Activated gamma-delta T cell treated with anti-CD3 and anti-CD28 coated beads, Interleukin-2, amount 50 U/mL, for 16 hours (primary cell): ENCODE data around the gene ZNF518A.
"Not testable (repeated sequence)": the region's sequence is repeated elsewhere in the genome, so short reads cannot be mapped to it uniquely, and the experiment has no call there.

Source experiments
- DNase-seq: peaks from one replicate; pipeline ENCODE4 v3.0.0-alpha.2; 2020; ENCODE audit warnings: low read depth

The ZNF518A gene

DNA sequence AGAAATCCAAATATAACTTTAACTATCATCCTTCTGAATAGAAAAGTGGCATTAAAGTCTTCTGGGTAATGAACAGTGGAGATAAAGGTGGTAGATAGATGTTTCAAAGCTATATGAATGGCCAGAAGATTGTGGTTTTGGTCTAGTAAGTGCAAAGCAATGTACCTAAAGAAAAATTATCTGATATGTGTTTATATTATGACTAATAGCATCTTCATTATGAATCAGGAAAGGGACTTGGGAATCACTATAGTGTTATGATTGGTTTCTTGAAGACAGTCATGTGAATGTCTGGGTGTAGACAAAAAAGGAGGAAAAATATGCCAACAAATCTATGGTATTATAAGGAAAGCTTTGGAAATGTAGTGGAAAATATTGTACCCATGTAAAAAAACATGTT lies 3.0 kb downstream of the ZNF518A start:
- no peak for DNase-seq

DNA sequence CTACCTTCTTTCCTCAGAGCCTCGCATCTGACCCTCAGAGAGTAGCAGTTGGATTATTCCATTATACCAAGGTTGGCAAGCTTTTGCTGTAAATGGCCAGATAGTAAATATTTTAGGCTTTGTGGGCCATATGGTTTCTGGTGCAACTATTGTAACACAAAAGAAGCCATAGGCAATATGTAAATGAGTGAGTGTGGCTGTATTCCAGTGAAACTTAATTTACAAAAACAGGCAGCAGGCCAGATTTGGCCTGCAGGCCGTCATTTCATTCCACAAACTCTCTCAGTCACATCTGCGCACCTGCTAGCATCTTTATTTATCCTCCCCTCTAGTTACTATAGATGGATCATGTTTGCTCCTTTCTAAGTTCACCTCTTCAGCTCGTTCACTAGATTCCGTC lies 6.7 kb downstream of the ZNF518A start:
- no peak for DNase-seq

DNA sequence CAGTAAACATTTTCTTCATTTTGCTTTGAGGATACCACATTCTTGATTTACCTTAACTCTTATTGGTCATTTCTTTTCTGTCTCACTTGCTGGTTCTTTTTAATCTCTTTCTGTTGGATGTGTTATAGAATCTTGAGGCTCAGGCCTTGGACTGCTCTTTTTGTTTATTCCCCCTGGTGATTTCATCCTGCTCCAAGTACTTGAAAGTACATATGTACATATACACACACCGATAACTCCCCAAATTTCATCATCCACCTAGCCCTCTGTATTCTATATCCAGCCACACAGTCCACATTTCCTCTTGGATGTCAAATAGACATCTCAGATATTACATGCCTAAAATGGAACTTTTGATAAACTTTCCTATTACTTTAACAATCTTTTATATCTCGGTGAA lies 7.5 kb downstream of the ZNF518A start:
- DNase-seq, result no peak

DNA sequence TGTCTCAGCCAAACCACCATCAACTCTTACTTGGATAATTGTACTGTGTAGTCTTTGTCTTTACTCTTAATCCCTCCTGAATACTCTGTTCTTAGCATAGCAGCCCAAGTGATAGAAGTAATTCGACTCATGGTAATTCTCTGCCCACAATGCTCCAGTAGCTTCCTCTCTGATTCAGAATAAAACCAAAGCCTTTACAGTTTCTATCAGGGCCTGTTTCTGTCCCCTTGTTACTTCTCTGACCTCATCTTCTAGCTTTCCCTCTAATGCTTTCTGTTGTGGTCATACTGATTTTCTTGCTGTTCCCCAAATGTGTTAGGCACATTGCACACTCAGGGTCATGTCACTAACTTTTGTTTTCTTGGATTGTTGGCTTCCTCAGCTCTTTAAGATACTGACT lies 8.0 kb downstream of the ZNF518A start:
- DNase-seq, result no peak

DNA sequence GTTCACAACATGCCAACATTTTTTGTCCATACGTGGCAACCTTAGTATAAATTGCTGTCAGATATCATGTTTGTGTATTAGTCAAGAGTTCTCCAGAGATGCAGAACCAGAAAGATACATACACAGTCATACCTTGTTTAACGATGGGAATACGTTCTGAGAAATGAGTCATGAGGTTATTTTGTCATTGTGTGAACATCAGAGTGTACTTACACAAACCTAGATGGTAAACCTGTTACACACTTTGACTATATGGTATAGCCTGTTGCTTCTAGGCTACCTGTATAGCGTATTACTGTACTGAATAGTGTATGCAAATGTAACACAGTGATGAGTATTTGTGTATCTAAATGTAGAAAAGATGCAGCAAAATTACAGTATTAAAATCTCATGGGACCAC lies 22.3 kb downstream of the ZNF518A start:
- no peak for DNase-seq

DNA sequence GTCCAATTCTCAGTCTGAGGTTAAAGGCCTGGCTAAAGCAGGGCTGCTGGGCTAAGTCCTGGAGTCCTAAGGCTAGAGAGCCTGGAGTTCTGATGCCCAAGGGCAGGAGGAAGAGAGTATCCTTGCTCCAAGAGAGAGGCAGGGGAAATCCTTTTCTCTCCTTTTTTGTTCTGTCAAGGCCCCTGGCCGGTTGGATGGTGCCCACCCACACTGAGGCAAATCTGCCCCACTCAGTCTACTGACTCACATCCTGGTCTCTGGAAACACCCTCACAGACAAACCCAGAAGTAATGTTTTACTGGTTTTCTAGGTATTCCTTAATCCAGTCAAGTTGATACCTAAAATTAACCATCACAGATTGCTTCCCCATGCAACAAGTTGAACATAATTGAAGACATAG lies 23.0 kb downstream of the ZNF518A start:
- no peak for DNase-seq

DNA sequence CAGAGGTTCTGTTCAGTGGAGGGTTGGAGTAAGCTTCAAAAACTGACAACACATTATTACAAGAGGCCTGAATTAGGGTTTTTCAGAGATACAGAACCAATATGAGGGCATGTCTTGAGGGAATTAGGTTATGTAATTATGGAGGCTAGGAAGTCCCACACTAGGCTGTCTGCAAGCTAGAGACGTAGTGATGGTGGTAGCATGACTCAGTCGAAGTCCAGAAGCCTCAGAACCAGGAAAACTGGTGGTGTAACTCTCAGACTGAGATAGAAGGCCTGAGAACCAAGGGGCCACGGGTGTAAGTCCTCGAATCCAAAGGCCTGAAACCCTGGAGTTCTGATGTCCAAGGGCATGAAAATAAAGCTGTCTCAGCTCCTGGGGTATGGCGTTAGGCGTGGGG lies 35.6 kb downstream of the ZNF518A start:
- DNase-seq, result no peak

DNA sequence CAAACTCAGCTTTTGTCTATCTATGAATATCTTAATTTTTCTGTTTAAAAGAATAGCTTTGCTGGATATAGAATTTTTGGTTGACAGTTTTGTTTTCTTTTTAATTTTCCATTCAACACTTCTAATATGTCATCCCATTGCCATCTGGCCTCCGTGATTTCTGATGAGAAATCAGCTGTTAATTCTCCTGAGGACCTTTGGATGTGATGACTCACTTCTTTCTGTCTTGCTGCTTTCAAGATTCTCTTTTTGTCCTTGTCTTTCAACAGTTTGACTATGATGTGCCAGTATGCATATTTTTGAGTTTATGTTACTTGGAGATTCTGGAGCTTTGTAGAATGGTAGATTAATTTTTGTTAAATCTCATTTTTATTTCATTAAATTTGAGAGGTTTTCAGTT lies 38.4 kb downstream of the ZNF518A start:
- no peak for DNase-seq

DNA sequence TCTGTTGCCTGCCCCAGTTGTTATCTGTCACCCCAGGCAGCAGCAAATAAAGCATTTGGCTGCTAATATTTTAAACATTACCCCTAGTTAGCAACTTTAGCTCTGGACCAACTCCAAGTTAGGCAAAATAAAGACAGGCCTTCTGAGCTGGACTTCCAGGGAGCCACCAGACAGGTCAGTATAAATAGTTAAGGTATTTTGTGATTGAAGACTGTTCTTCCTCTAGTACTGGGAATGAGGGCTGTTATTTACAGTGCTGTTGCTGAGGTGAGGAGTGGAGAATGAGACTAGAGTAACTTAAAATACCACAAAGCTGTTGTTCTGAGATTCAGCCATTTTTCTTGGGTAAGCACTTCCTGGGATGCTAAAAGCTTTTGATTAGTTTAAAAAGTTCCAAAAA lies 40.1 kb downstream of the ZNF518A start:
- no peak for DNase-seq

DNA sequence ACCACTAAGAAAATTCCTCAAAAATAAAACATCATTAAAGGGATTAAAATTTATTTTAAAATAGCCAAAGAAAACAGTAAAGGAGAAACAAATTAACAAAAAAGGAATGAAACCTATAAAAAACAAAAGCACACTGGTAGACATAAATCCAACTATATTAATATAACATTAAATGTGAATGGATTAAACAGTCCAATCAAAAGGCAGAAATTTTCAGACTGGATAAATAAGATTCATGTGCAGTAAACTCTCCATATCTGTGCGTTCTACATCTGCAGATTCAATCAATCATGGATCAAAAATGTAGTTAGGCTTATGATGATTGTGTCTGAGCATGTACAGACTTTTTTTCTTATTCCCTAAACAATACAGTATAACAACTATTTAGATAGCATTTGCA lies 42.6 kb downstream of the ZNF518A start:
- DNase-seq, result no peak

DNA sequence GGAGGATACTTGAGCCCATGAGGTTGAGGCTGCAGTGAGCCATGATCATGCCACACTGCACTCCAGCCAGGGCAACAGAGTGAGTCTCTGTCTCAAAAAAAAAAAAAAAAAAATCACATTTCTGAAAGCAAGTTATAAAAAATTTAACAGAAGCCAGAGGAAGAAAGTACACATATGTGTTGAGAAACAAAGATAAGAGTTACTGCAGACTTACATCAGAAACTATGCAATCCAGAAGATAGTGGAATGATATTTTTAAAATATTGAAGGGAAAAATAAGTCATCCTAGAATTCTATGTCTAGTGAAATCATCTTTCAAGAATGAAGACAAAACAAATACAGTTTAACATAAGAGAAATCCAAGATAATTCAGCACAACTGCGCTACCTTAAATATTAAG lies 46.9 kb downstream of the ZNF518A start:
- DNase-seq, result no peak

DNA sequence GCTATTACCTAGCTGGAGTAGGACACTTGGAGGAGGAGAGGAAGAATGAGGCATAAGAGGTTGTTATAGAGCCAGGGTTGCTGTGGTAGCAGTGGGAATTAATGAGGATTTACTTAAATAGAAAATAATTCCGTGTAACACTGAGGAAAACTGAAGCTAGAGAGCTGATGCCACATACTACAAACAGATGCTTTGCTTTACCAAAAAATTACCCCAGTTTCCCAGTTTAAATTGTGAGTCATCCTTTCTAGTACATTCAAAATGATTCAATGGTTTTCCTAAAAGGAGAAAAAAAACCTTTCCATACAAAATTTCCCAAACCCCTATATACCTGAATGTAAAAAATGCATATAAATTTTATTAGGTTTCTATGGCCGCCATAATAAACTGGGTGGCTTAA lies 58.3 kb downstream of the ZNF518A start:
- no peak for DNase-seq

DNA sequence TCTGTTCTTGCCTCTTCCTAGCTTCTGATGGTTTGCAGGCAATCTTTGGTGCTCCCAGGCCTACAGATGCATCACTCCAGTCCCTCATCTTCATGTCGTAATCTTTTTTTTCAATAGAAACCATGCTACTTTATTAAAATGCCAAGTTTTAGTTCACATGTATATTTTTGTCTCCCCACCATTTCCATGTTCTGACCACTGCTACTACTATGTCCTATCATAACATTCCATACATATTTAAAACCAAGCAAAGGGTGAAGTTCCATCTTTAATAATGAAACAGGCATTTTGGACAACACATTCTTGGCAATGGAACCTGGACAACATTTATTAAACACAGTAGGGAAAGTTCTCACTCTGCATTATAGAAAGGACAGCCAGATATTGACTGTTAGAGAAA lies 58.8 kb downstream of the ZNF518A start:
- no peak for DNase-seq

DNA sequence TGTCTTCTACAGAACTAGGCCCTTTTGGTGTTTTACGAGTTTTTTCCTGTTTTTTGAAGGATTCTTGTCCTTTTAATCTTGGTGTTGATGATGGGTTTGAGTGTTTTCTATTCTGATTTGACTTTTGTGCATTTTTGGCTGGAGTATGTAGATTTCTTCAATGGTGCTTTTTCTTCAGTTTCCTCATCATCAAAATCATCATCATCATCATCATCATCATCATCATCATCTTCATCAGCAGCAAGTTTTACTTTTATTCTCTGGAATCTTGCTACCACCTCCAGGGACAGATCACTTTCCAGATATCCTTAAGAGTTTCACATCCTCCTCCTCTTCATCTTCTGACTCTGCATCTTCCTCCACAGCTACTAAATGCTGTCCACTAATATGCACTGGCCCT lies 59.4 kb downstream of the ZNF518A start:
- not testable (repeated sequence) for DNase-seq

DNA sequence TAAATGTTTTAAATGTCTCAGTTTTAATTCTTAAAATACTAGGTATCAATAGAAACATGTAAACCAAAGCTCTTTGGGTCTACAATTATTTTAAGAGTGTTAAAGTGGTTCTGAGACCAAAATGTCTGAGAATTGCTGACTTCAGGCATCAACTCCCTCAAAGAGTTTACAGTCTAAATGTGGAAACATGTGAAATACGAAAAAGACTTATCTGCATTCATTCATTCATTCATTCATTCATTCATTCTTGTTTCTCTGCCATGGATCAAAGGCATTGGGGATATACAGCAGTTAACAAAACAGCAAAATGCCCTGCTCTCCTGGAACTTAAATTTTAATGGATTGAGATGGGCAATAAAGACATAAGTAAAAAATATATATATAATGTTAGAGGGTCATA lies 71.4 kb downstream of the ZNF518A start:
- DNase-seq, result no peak

DNA sequence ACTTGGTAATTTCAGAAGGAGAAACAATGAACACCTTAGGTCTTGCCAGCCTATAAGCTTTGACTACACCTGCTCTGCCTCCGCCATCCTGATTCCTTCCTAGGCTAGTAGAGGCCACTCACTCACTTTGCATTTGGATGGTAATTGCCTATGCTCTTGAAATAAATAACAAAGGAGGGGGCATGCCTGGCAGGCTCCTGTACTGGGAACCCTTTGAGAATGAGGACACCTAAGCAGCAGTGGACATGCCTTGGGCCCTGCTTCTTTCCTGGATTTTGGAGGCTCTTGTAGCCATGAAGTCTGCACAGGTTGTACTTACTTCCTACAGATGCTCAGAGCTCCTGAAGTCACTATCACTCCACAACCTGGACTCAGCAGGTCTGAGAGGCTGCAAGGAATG lies 75.5 kb downstream of the ZNF518A start:
- no peak for DNase-seq

DNA sequence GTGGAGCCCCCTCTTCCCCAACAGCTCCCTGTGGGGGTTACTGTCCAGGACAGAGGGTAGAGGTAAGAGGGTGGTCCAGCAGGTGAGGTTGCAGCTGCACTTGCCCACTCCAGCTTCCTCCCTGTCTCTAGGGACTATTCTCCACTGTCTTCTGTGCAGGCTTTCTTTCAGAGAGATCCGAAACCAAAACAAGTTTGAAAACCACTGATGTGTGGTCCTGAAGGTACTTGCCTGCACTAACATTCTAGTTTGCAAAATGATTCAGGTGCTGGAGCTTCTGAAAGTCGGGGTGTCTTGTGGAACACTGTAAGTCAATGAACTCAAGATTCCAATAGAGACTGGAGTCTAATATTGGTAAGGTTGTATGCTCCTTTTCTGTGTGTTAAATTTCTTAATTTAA lies 78.2 kb downstream of the ZNF518A start:
- no peak for DNase-seq

DNA sequence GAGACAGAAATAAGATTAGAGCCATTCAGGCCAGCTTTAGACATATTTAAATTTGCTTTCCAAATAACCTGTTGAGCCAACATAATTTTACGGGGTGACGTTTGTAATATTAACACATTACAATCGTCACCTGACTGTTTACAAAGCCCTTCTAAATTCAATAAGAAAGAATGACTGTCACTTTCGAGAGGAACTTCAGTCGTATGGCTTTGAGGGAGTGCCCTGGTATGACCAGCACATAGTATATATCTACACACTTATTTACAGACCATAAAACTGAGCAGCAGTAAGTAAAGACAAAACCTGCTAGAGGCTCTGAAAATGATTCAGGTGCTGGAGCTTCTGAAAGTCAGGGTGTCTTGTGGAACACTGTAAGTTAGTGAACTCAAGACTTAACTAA lies 78.8 kb downstream of the ZNF518A start:
- DNase-seq, result no peak

DNA sequence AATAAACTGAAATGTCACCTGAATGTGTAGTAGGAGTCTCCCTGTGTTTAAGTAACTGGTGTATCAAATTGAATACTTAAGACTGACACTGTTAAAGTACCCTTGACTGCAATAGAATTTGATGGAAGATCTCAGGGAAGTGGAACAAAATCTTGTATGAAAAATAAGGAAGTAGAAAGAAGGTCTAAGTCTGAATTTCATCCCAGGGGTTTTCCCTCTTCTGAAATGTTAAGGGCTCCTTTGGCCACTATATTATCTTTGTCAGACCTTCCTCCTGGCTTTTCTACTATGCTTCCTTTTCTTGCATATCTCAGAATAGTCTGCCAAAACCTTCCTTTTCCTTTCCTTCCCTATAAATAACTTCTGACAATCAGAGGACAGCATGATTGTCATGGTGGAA lies 81.7 kb downstream of the ZNF518A start:
- DNase-seq, result no peak

DNA sequence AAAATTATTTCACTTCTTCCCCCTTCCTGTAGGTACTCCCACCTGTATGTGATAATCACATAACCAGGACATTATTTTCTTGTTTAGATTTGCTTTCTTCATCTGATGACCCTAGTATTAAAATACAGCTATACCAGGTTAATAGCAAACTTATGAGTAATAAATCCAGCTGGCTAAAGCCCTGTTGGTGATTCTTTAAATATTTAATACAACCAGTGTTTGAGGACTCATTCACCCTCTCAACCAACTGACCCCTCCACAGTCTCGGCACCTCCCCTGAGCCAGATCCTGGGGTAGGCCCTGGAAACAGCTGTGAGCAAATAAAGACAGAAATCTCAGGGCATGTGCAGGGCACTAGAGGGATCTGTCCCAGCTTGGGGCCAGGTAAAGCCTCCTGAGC lies 82.8 kb downstream of the ZNF518A start:
- no peak for DNase-seq
